ENCODE measurements around the gene SPPL2A. TPM values are rescaled to one million over a fixed set of nuclear protein-coding genes. Genes with fewer than 3 reads are reported as not detected.

SPPL2A gene
- total RNA-seq, 1 experiment from 2014 or later, result 64.4 TPM

GRCh38 chr15:50810128-50810527, 44.6 kb upstream of the SPPL2A start:
- no peaks in the 10 kb centered on the region for H4K20me1 ChIP-seq (ENCODE audit: control insufficient read depth, insufficient read depth, insufficient read length)
- no peak overlapping the region for H4K91ac ChIP-seq (ENCODE audit: insufficient read length, low read depth, low read length)
- no peak overlapping the region for H3K56ac ChIP-seq (ENCODE audit: insufficient read length, low read depth, low read length)
- no peak overlapping the region for H3K9ac ChIP-seq (ENCODE audit: extremely low read depth, insufficient read length, low read length)
- no peak overlapping the region for H4K8ac ChIP-seq (replicated peaks; ENCODE audit: insufficient read length, low read depth, low read length)
- H2BK15ac ChIP-seq (ENCODE audit: low read depth, low read length), result no peak overlapping the region
- H3K4me1 Mint-ChIP-seq, result peaks cover 7 to 8% of the 10 kb centered on the region in 2 experiments
- H3K23me2 ChIP-seq (ENCODE audit: insufficient read length, low read depth, low read length, poor library complexity, severe bottlenecking), result no peaks in the 10 kb centered on the region
- H3K4me1 ChIP-seq (ENCODE audit: insufficient read depth, low read length), result no peaks in the 10 kb centered on the region
- H3K4me2 ChIP-seq (ENCODE audit: insufficient read depth, insufficient read length, low read length), result no peak overlapping the region
- H2BK20ac ChIP-seq (ENCODE audit: low read depth, low read length, poor library complexity, severe bottlenecking), result no peak overlapping the region
- no peak overlapping the region for H2BK5ac ChIP-seq (ENCODE audit: insufficient read length, low read length)
- no peaks in the 10 kb centered on the region for H3K36me3 Mint-ChIP-seq (ENCODE audit: insufficient read depth in 1 of 3, low read depth in 3 of 3)
- no peak overlapping the region for H2AFZ ChIP-seq (ENCODE audit: low read length)
- no peak overlapping the region for H3K14ac ChIP-seq (ENCODE audit: insufficient read depth, low read length)
- TF ChIP-seq, protein P1, sequence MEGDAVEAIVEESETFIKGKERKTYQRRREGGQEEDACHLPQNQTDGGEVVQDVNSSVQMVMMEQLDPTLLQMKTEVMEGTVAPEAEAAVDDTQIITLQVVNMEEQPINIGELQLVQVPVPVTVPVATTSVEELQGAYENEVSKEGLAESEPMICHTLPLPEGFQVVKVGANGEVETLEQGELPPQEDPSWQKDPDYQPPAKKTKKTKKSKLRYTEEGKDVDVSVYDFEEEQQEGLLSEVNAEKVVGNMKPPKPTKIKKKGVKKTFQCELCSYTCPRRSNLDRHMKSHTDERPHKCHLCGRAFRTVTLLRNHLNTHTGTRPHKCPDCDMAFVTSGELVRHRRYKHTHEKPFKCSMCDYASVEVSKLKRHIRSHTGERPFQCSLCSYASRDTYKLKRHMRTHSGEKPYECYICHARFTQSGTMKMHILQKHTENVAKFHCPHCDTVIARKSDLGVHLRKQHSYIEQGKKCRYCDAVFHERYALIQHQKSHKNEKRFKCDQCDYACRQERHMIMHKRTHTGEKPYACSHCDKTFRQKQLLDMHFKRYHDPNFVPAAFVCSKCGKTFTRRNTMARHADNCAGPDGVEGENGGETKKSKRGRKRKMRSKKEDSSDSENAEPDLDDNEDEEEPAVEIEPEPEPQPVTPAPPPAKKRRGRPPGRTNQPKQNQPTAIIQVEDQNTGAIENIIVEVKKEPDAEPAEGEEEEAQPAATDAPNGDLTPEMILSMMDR (conservative IDR thresholded peaks at IDR 0.05), result no peak
- H3K79me1 ChIP-seq (ENCODE audit: insufficient read depth, low read depth, low read length, poor library complexity, severe bottlenecking), result no peaks in the 10 kb centered on the region
- H2BK120ac ChIP-seq (ENCODE audit: low read depth, low read length, poor library complexity, severe bottlenecking), result no peak overlapping the region
- no peaks in the 10 kb centered on the region; the same call in 1 of the 2 replicates for H3K27me3 Mint-ChIP-seq (ENCODE audit: low read depth)
- no peaks in the 10 kb centered on the region for H3K79me2 ChIP-seq (ENCODE audit: insufficient read depth, low read length)
- no peak overlapping the region for H3K18ac ChIP-seq (ENCODE audit: insufficient read length, low read depth, low read length)
- H2AK5ac ChIP-seq (ENCODE audit: insufficient read length, low read length), result no peak overlapping the region
- no peak overlapping the region for H3T11ph ChIP-seq (ENCODE audit: low read length)
- H3K27ac Mint-ChIP-seq, result no peak overlapping the region
- no peak overlapping the region for H3K4ac ChIP-seq (ENCODE audit: low read depth, low read length)
- H3K27ac ChIP-seq (ENCODE audit: insufficient read length, low read depth, low read length), result no peak overlapping the region
- H3K4me3 Mint-ChIP-seq, result no peak overlapping the region
- no peak for DNase-seq
- no peak overlapping the region for H2BK12ac ChIP-seq (ENCODE audit: insufficient read length, low read depth, low read length)
- WGBS (ENCODE audit: extremely low coverage, insufficient read length, low lambda C conversion rate), result no CpG with 5 or more reads among the region's 1 CpG
- H3K23ac ChIP-seq (ENCODE audit: insufficient read length, low read depth, low read length), result no peak overlapping the region
- H4K5ac ChIP-seq (ENCODE audit: insufficient read length, low read depth, low read length), result no peak overlapping the region
- no peaks in the 10 kb centered on the region for H3K9me3 Mint-ChIP-seq
- no peaks in the 10 kb centered on the region for H3K27me3 ChIP-seq (ENCODE audit: insufficient read depth, low read length)
- no peaks in the 10 kb centered on the region for H3K9me3 ChIP-seq (ENCODE audit: control insufficient read depth, low read depth, low read length)
